Loucy (cell line): Measurements from ENCODE around the gene KRTAP10-3.

Source experiments
- H2AFZ ChIP-seq: fragments of 200-600 bp; sonication (generic); 2 replicates; pipeline ENCODE4 v1.6.0; 2016; ENCODE audit warnings: antibody characterized with exemption, mild to moderate bottlenecking, low read length, moderate library complexity
- H3F3A ChIP-seq: fragments of 200-600 bp; 2 replicates; pipeline ENCODE4 v1.6.0; 2016; ENCODE audit warnings: antibody characterized with exemption, low read depth, mild to moderate bottlenecking
- H3K27me3 ChIP-seq: fragments of 200-600 bp; sonication (generic); 2 replicates; pipeline ENCODE4 v1.6.1; 2014; ENCODE audit warnings: low read length, mild to moderate bottlenecking; ENCODE audit not compliant: insufficient read depth, poor library complexity, severe bottlenecking
- H3K36me3 ChIP-seq: fragments of 200-600 bp; sonication (generic); 2 replicates; pipeline ENCODE4 v1.6.1; 2016; ENCODE audit warnings: low read length; ENCODE audit not compliant: insufficient read depth
- H3K4me1 ChIP-seq: fragments of 200-600 bp; sonication (generic); 2 replicates; pipeline ENCODE4 v1.5.1; 2014; ENCODE audit warnings: low read length, mild to moderate bottlenecking; ENCODE audit not compliant: insufficient read depth, poor library complexity, severe bottlenecking
- H3K4me2 ChIP-seq: fragments of 200-600 bp; sonication (generic); 2 replicates; pipeline ENCODE4 v1.6.0; 2014; ENCODE audit warnings: antibody characterized with exemption, low read length, low read depth, mild to moderate bottlenecking; ENCODE audit not compliant: poor library complexity, severe bottlenecking
- H3K4me3 ChIP-seq: fragments of 200-600 bp; sonication (generic); 2 replicates; pipeline ENCODE4 v1.5.1; 2014; ENCODE audit warnings: low read length, mild to moderate bottlenecking, mixed read lengths; ENCODE audit not compliant: poor library complexity, severe bottlenecking
- H3K79me2 ChIP-seq: fragments of 200-600 bp; sonication (generic); 2 replicates; pipeline ENCODE4 v1.6.1; 2014; ENCODE audit warnings: low read length; ENCODE audit not compliant: insufficient read depth
- H3K9ac ChIP-seq: fragments of 200-600 bp; sonication (generic); 2 replicates; pipeline ENCODE4 v1.6.0; 2014; ENCODE audit warnings: mild to moderate bottlenecking, low read depth, low read length, moderate library complexity; ENCODE audit not compliant: poor library complexity, severe bottlenecking
- H3K9me2 ChIP-seq: fragments of 200-600 bp; sonication (generic); replicated peaks from 2 replicates; pipeline ENCODE4 v1.6.1; 2016; ENCODE audit warnings: low read depth, low read length, mixed read lengths
- H3K9me3 ChIP-seq: fragments of 200-600 bp; sonication (generic); 2 replicates; pipeline ENCODE4 v1.6.1; 2014; ENCODE audit warnings: mild to moderate bottlenecking, antibody characterized with exemption, low read length, low read depth; ENCODE audit not compliant: insufficient read depth
- H4K20me1 ChIP-seq: fragments of 200-600 bp; sonication (generic); 2 replicates; pipeline ENCODE4 v1.6.0; 2014; ENCODE audit warnings: antibody characterized with exemption, low read length, mild to moderate bottlenecking; ENCODE audit not compliant: insufficient read depth, poor library complexity, severe bottlenecking
- EZH2phosphoT487 ChIP-seq: fragments of 200-600 bp; IDR thresholded peaks from 2 replicates; pipeline ENCODE4 v1.6.1; 2018; ENCODE audit warnings: antibody characterized with exemption, mild to moderate bottlenecking, moderate library complexity, borderline replicate concordance
- TF ChIP-seq, protein P1 (sequence below): fragments of 200-600 bp; sonication (generic); conservative IDR thresholded peaks from 2 replicates; pipeline ENCODE4 v1.5.1; 2014; ENCODE audit warnings: mild to moderate bottlenecking, antibody characterized with exemption, low read length

The KRTAP10-3 gene

DNA sequence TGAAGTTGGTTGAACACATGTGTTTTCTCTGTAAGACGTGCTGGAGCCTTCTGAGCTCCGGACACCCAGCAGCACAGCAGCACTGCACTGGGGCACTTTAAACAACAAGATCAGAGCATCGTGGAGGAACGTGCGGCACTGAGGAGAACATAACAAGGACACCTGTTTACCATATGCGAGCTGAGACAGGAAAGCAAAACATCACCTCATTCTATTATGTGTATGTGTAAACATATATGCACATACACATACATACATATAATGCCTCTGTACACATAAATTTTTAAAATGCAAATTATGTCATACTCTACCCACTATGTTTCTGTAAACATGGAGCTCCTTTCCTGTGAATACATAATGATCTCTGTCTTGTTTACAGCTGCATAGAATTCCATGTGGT, 36.9 kb upstream of the KRTAP10-3 start:
- no peaks in the 10 kb centered on the region for H3K4me1 ChIP-seq
- no peak overlapping the region for H2AFZ ChIP-seq
- no peak overlapping the region for H3K4me3 ChIP-seq
- no peaks in the 10 kb centered on the region for H3K9me2 ChIP-seq
- TF ChIP-seq, protein P1, sequence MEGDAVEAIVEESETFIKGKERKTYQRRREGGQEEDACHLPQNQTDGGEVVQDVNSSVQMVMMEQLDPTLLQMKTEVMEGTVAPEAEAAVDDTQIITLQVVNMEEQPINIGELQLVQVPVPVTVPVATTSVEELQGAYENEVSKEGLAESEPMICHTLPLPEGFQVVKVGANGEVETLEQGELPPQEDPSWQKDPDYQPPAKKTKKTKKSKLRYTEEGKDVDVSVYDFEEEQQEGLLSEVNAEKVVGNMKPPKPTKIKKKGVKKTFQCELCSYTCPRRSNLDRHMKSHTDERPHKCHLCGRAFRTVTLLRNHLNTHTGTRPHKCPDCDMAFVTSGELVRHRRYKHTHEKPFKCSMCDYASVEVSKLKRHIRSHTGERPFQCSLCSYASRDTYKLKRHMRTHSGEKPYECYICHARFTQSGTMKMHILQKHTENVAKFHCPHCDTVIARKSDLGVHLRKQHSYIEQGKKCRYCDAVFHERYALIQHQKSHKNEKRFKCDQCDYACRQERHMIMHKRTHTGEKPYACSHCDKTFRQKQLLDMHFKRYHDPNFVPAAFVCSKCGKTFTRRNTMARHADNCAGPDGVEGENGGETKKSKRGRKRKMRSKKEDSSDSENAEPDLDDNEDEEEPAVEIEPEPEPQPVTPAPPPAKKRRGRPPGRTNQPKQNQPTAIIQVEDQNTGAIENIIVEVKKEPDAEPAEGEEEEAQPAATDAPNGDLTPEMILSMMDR: no peak
- TF ChIP-seq EZH2phosphoT487: no peak
- no peak overlapping the region for H3K4me2 ChIP-seq
- no peaks in the 10 kb centered on the region for H3F3A ChIP-seq
- H3K79me2 ChIP-seq: no peaks in the 10 kb centered on the region
- no peaks in the 10 kb centered on the region for H3K9me3 ChIP-seq
- no peaks in the 10 kb centered on the region for H4K20me1 ChIP-seq
- H3K36me3 ChIP-seq: no peaks in the 10 kb centered on the region
- H3K27me3 ChIP-seq: no peaks in the 10 kb centered on the region
- no peak overlapping the region for H3K9ac ChIP-seq

DNA sequence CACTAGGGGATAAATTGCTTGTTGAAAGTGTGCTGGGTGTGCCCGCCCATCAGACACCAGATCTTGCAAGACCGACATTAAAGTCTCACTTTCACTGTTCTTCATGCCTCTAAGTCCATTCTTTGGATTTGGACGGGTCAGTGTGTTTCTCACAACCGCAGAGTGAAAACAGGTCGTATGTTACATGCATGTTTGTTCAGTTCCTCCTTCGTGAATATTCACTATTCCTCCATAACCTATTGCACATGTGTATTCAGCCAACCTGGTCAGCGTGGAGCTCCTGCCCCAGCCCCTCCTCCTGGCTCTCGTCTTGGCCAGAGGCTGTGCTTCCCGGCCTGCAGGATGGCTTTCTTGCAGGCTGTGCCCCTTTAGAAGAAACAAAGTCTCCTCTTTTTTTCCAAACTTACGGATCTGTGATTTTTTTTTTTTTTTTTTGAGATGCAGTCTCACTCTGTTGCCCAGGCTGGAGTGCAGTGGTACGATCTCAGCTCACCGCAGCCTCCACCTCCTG, 35.9 kb upstream of the KRTAP10-3 start:
- H3K79me2 ChIP-seq: no peaks in the 10 kb centered on the region
- H3K36me3 ChIP-seq: no peaks in the 10 kb centered on the region
- H3K9me2 ChIP-seq: no peaks in the 10 kb centered on the region
- no peak overlapping the region for H2AFZ ChIP-seq
- H3K4me1 ChIP-seq: no peaks in the 10 kb centered on the region
- no peak overlapping the region for H3K4me2 ChIP-seq
- H3K27me3 ChIP-seq: no peaks in the 10 kb centered on the region
- no peaks in the 10 kb centered on the region for H4K20me1 ChIP-seq
- no peaks in the 10 kb centered on the region for H3K9me3 ChIP-seq
- no peak overlapping the region for H3K9ac ChIP-seq
- no peak for TF ChIP-seq EZH2phosphoT487
- TF ChIP-seq, protein P1: no peak
- no peak overlapping the region for H3K4me3 ChIP-seq
- no peaks in the 10 kb centered on the region for H3F3A ChIP-seq

DNA sequence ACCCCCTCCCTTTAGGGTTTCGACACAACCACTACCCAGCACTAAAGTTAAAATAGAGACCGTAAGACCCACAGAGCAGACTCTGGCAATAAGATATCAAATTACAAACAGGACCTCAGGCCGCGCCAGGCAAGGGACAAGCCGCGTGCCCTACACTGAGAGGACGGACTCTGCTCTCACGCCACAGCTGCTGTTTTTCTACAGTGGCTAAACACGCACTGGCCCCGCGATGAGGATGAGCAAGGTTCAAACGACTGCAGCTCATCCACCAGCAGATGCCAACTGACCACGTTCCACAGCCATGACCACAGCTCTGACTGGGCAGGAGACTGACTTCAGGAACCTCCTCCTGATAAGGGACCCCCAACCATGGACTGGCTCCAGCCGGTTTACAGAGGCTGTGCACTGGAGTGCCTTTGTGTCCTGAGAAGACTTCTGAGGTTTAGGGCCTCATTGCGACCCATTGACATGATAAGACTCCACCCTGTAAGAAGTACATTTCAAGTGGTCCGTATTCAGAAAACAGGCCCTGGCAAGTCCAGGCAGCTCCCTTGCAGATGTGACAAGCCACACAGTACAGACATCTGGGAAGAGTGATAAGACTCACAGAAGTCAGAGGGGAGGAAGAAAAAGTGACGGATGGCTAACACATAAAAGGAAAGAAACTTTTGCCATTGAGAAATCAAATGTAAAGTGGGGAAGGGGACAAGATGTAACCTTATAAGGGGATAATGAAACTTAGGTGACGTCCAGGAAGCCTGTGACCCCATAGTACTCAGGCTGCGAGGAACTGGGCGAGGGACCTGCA, 35.2 kb upstream of the KRTAP10-3 start:
- Histone ChIP-seq H3K79me2 (no peaks in the 10 kb centered on the region), H3K36me3 (no peaks in the 10 kb centered on the region), H3K9ac (no peak overlapping the region), H3F3A (no peaks in the 10 kb centered on the region), H2AFZ (no peak overlapping the region), H3K4me3 (no peak overlapping the region), H3K9me3 (no peaks in the 10 kb centered on the region), H4K20me1 (no peaks in the 10 kb centered on the region), H3K4me1 (no peaks in the 10 kb centered on the region), H3K4me2 (no peak overlapping the region), H3K9me2 (no peaks in the 10 kb centered on the region), H3K27me3 (no peaks in the 10 kb centered on the region)
- no peak for TF ChIP-seq EZH2phosphoT487
- TF ChIP-seq, protein P1: no peak
